ENCODE data around the gene RSPH1. TPM values are rescaled to one million over a fixed set of nuclear protein-coding genes. Genes with fewer than 3 reads are reported as not detected.

The RSPH1 gene
- total RNA-seq, 2 experiments from 2014 or later: 0.34 to 0.38 TPM

- H3K36me3 Mint-ChIP-seq (ENCODE audit: low read depth): peaks cover 76% of the 10 kb centered on the region
- no peak for ATAC-seq (ENCODE audit: poor library complexity)
- Histone ChIP-seq H3K4me3 (ENCODE audit: low read length) (no peak overlapping the region), H3K36me3 (ENCODE audit: insufficient read depth, low read length) (peaks cover 86% of the 10 kb centered on the region), H3K27ac (ENCODE audit: low read depth in 1 of 2, low read length in 2 of 2) (no peak overlapping the region), H3K27me3 (ENCODE audit: control insufficient read depth in 1 of 2, insufficient read depth in 2 of 2, low read length in 2 of 2) (no peaks in the 10 kb centered on the region), H3K9me3 (ENCODE audit: control insufficient read depth in 1 of 2, insufficient read depth in 1 of 2, low read length in 2 of 2) (no peaks in the 10 kb centered on the region), H3K4me1 (ENCODE audit: insufficient read depth, low read length) (peaks cover 6% of the 10 kb centered on the region)
- no peaks in the 10 kb centered on the region for H3K9me3 Mint-ChIP-seq
- ChIA-PET CTCF (no interaction called here), POLR2A (no interaction called here)
- intact Hi-C loops (cut with DNase I, micrococcal nuclease): no loop called here
- no peak for TF ChIP-seq CTCF (IDR thresholded peaks at IDR 0.05)
- no peak overlapping the region for H3K4me3 Mint-ChIP-seq
- H3K4me1 Mint-ChIP-seq (ENCODE audit: low read depth): no peaks in the 10 kb centered on the region
- no peak overlapping the region for H3K27ac Mint-ChIP-seq
- H3K27me3 Mint-ChIP-seq: no peaks in the 10 kb centered on the region
- DNase-seq: no peak
Measured at GRCh38 chr21:42544544-42544943, 48.5 kb upstream of the RSPH1 start.

DNA sequence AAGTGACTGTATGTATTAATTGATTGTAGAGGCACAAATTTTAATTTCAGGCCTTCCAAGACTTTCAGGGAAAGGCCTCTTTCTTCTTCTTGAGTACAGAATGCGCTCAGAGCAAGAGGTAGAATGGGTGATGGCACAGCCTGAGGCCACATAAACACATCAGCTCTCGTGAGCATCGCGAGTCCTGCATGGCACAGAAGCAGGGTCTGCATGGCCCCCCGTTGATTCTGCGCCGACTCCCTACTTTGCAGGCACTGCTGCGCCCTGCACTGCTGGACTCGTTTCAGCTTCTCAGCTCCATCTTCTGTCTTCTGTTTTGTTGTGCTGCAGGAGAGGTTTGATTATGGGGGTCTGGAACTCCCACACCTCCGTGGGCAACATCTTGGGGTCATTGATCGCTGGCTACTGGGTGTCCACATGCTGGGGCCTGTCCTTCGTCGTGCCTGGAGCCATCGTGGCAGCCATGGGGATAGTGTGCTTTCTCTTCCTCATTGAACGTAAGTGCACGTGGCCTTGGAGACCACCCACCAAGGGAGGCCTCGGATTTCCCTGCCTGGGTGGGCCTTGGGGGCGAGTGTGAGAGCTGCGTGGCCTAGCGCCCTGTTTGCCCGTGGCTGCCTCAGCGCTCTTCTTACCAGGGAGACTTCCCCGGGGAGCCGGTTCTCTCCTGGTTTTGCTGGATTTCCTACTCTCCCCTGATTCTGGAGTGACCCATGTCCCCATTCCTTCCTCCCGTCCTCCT lies 47.3 kb upstream of the RSPH1 start:
- Histone ChIP-seq H3K27ac (ENCODE audit: low read depth in 1 of 2, low read length in 2 of 2) (no peak overlapping the region), H3K36me3 (ENCODE audit: insufficient read depth, low read length) (peaks cover 79% of the 10 kb centered on the region), H3K27me3 (ENCODE audit: control insufficient read depth in 1 of 2, insufficient read depth in 2 of 2, low read length in 2 of 2) (no peaks in the 10 kb centered on the region), H3K9me3 (ENCODE audit: control insufficient read depth in 1 of 2, insufficient read depth in 1 of 2, low read length in 2 of 2) (no peaks in the 10 kb centered on the region), H3K4me3 (ENCODE audit: low read length) (no peak overlapping the region), H3K4me1 (ENCODE audit: insufficient read depth, low read length) (peaks cover 6% of the 10 kb centered on the region)
- no peak for TF ChIP-seq CTCF (IDR thresholded peaks at IDR 0.05)
- intact Hi-C loops (cut with DNase I, micrococcal nuclease): no loop called here
- H3K27me3 Mint-ChIP-seq: no peaks in the 10 kb centered on the region
- peaks cover 75% of the 10 kb centered on the region for H3K36me3 Mint-ChIP-seq (ENCODE audit: low read depth)
- ChIA-PET POLR2A (no interaction called here), CTCF (no interaction called here)
- H3K9me3 Mint-ChIP-seq: no peaks in the 10 kb centered on the region
- ATAC-seq (ENCODE audit: poor library complexity) (no peak), DNase-seq (no peak)
- H3K4me3 Mint-ChIP-seq: no peak overlapping the region
- H3K27ac Mint-ChIP-seq: no peak overlapping the region
- H3K4me1 Mint-ChIP-seq (ENCODE audit: low read depth): no peaks in the 10 kb centered on the region

- intact Hi-C loops (cut with DNase I, micrococcal nuclease): no loop called here
- no peak overlapping the region for H3K27ac ChIP-seq (ENCODE audit: low read depth in 1 of 2, low read length in 2 of 2)
- H3K36me3 ChIP-seq (ENCODE audit: insufficient read depth, low read length): peaks cover 75% of the 10 kb centered on the region
- ChIA-PET CTCF (no interaction called here), POLR2A (no interaction called here)
- Mint-ChIP-seq H3K27me3 (no peaks in the 10 kb centered on the region), H3K4me3 (no peak overlapping the region), H3K27ac (no peak overlapping the region), H3K4me1 (ENCODE audit: low read depth) (no peaks in the 10 kb centered on the region), H3K9me3 (no peaks in the 10 kb centered on the region), H3K36me3 (ENCODE audit: low read depth) (peaks cover 75% of the 10 kb centered on the region)
- DNase-seq (no peak), ATAC-seq (ENCODE audit: poor library complexity) (no peak)
- H3K4me3 ChIP-seq (ENCODE audit: low read length): no peak overlapping the region
- peaks cover 6% of the 10 kb centered on the region for H3K4me1 ChIP-seq (ENCODE audit: insufficient read depth, low read length)
- no peaks in the 10 kb centered on the region for H3K27me3 ChIP-seq (ENCODE audit: control insufficient read depth in 1 of 2, insufficient read depth in 2 of 2, low read length in 2 of 2)
- no peak for TF ChIP-seq CTCF (IDR thresholded peaks at IDR 0.05)
- no peaks in the 10 kb centered on the region for H3K9me3 ChIP-seq (ENCODE audit: control insufficient read depth in 1 of 2, insufficient read depth in 1 of 2, low read length in 2 of 2)
Measured at GRCh38 chr21:42542596-42542995, 46.6 kb upstream of the RSPH1 start.

All from CD4-positive, alpha-beta T cell (primary cell).